ENCODE measurements around the gene GABRE. TPM values are rescaled to one million over a fixed set of nuclear protein-coding genes. Genes with fewer than 3 reads are reported as not detected.

GABRE gene
- total and polyA plus RNA-seq, 9 donors = 2.0 to 24.7 (median 10.2) TPM

- no peak for DNase-seq
- WGBS, 3 donors = 60 to 64% (median 64%) methylated on average over 5 of the region's 5 CpGs
- Histone ChIP-seq H3K4me3 (no peak overlapping the region), H3K4me1 (ENCODE audit: insufficient read depth) (no peaks in the 10 kb centered on the region), H3K9me3 (no peaks in the 10 kb centered on the region), H3K27ac (no peak overlapping the region), H3K36me3 (no peaks in the 10 kb centered on the region), H3K27me3 (no peaks in the 10 kb centered on the region)
- TF ChIP-seq EP300 (IDR thresholded peaks at IDR 0.05) = no peak
- no peak for TF ChIP-seq POLR2A (IDR thresholded peaks at IDR 0.05)
- TF ChIP-seq CTCF (IDR thresholded peaks at IDR 0.05) = no peak
- intact Hi-C loops (cut with DNase I) = no loop called here
Measured at GRCh38 chrX:151996347-151996746, 21.9 kb upstream of the GABRE start.

GRCh38 chrX:151994476-151994875 lies 20.0 kb upstream of the GABRE start:
- Histone ChIP-seq H3K9me3 (no peaks in the 10 kb centered on the region), H3K27me3 (no peaks in the 10 kb centered on the region), H3K4me3 (no peak overlapping the region), H3K36me3 (no peaks in the 10 kb centered on the region), H3K27ac (no peak overlapping the region), H3K4me1 (ENCODE audit: insufficient read depth) (no peaks in the 10 kb centered on the region)
- no peak for DNase-seq
- no peak for TF ChIP-seq POLR2A (IDR thresholded peaks at IDR 0.05)
- no peak for TF ChIP-seq EP300 (IDR thresholded peaks at IDR 0.05)
- no peak for TF ChIP-seq CTCF (IDR thresholded peaks at IDR 0.05)
- WGBS, 3 donors = 62 to 71% (median 69%) methylated on average over 3 of the region's 3 CpGs
- intact Hi-C loops (cut with DNase I) = no loop called here

GRCh38 chrX:151988706-151989299 lies 14.3 kb upstream of the GABRE start:
- H3K27me3 ChIP-seq = no peaks in the 10 kb centered on the region
- H3K27ac ChIP-seq = no peak overlapping the region
- H3K4me3 ChIP-seq = no peak overlapping the region
- intact Hi-C loops (cut with DNase I) = no loop called here
- no peaks in the 10 kb centered on the region for H3K36me3 ChIP-seq
- no peaks in the 10 kb centered on the region for H3K4me1 ChIP-seq (ENCODE audit: insufficient read depth)
- no peaks in the 10 kb centered on the region for H3K9me3 ChIP-seq
- DNase-seq = no peak
- TF ChIP-seq POLR2A (IDR thresholded peaks at IDR 0.05) = no peak
- no peak for TF ChIP-seq CTCF (IDR thresholded peaks at IDR 0.05)
- TF ChIP-seq EP300 (IDR thresholded peaks at IDR 0.05) = no peak
- 20 to 43% (median 39%) methylated on average over 3 of the region's 3 CpGs for WGBS, 3 donors

- Histone ChIP-seq H3K9me3 (no peaks in the 10 kb centered on the region), H3K27me3 (no peaks in the 10 kb centered on the region), H3K27ac (no peak overlapping the region), H3K36me3 (no peaks in the 10 kb centered on the region), H3K4me3 (no peak overlapping the region), H3K4me1 (ENCODE audit: insufficient read depth) (no peaks in the 10 kb centered on the region)
- WGBS, 3 donors = 26 to 40% (median 30%) methylated on average over 4 of the region's 4 CpGs
- intact Hi-C loops (cut with DNase I) = no loop called here
- TF ChIP-seq EP300 (IDR thresholded peaks at IDR 0.05) = no peak
- no peak for TF ChIP-seq CTCF (IDR thresholded peaks at IDR 0.05)
- TF ChIP-seq POLR2A (IDR thresholded peaks at IDR 0.05) = no peak
- no peak for DNase-seq
Measured at GRCh38 chrX:151987108-151987507, 12.6 kb upstream of the GABRE start.

All from ovary (tissue), 9 donors.